ENCODE results near the gene RB1.

The RB1 gene

DNA sequence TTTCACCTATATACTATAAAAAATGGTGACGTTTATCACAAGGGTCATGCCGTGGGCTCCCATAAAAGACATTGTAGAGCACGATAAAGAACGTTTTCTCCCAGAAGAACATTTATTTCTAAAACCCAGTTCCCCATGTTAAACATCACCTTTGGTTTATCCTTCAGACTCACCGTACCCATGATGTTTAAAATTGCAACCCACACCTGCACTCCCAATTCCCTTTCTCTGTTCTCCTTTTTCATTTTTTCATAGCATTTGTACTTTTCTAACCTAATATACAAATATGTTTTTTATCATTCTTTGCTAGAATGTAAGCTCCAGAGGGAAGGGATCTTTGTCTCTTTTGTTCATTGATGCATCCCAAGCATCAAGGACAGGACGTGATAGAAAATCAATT, 227.3 kb downstream of the RB1 start:
- no peak overlapping the region for H3K4me3 ChIP-seq (ENCODE audit: low read depth, low read length)
- DNase-seq (ENCODE audit: low read depth): no peak
- TF ChIP-seq, protein P1, sequence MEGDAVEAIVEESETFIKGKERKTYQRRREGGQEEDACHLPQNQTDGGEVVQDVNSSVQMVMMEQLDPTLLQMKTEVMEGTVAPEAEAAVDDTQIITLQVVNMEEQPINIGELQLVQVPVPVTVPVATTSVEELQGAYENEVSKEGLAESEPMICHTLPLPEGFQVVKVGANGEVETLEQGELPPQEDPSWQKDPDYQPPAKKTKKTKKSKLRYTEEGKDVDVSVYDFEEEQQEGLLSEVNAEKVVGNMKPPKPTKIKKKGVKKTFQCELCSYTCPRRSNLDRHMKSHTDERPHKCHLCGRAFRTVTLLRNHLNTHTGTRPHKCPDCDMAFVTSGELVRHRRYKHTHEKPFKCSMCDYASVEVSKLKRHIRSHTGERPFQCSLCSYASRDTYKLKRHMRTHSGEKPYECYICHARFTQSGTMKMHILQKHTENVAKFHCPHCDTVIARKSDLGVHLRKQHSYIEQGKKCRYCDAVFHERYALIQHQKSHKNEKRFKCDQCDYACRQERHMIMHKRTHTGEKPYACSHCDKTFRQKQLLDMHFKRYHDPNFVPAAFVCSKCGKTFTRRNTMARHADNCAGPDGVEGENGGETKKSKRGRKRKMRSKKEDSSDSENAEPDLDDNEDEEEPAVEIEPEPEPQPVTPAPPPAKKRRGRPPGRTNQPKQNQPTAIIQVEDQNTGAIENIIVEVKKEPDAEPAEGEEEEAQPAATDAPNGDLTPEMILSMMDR (IDR thresholded peaks at IDR 0.05; ENCODE audit: low read depth, low read length): no peak
